ENCODE data around the gene METTL6. TPM values are rescaled to one million over a fixed set of nuclear protein-coding genes. Genes with fewer than 3 reads are reported as not detected.
"Not testable (repeated sequence)": the region's sequence is repeated elsewhere in the genome, so short reads cannot be mapped to it uniquely, and the experiment has no call there.

METTL6 gene
- total RNA-seq, 2 experiments from 2014 or later = 18.2 to 20.6 TPM

DNA sequence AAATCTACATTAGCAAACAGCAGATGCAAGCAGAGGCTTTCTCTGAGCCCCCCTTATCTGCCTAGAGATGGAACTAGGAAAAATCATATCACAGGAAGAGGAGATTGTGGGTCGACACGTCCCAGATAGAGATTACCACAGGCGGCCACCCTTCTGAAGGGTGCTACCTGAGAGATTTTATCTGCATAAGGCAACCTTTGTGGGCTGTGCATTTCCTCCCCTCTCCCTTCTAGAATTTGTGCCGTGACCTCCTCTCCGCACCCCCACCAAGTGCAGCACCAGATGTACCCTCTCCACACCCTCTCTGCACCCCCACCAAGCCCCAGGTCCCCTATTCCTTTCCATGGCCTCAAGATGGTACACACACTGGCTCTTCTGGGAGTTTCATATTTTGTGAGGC lies 27.4 kb downstream of the METTL6 start:
- ChIA-PET CTCF (interaction anchor here (0.8 to 3.9 kb wide), 5 partner anchors 122 to 199 kb away, joined by 3 to 32 read pairs (median 4); no protein-coding TSS in a partner anchor), POLR2A (no interaction called here)
- ATAC-seq (peak; percentile 87), DNase-seq (peak; percentile 46)
- Mint-ChIP-seq H3K4me3 (peak overlapping the region; percentile 4), H3K36me3 (ENCODE audit: low read depth) (peaks cover 2% of the 10 kb centered on the region), H3K27me3 (ENCODE audit: low read depth) (peaks cover 11% of the 10 kb centered on the region), H3K9me3 (ENCODE audit: insufficient read depth) (no peaks in the 10 kb centered on the region), H3K27ac (no peak overlapping the region), H3K4me1 (ENCODE audit: low read depth) (peaks cover 34% of the 10 kb centered on the region)

DNA sequence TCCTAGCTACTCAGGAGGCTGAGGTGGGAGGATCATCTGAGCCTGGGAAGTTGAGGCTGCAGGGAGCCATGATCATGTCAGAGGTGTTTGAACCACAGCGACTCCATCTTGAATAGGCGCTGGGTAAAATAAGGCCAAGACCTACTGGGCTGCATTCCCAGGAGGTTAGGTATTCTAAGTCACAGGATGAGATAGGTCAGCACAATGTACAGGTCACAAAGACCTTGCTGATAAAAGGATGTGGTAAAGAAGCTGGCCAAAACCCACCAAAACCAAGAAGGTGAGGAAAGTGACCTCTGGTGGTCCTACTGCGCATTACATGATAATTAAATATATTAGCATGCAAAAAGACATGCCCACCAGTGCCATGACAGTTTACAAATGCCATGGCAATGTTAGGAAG lies 28.6 kb downstream of the METTL6 start:
- H3K27ac Mint-ChIP-seq; H3K4me3 Mint-ChIP-seq; ATAC-seq; H3K36me3 Mint-ChIP-seq (ENCODE audit: low read depth); POLR2A ChIA-PET; H3K9me3 Mint-ChIP-seq (ENCODE audit: insufficient read depth); DNase-seq: not testable (repeated sequence)
- peaks cover 16% of the 10 kb centered on the region for H3K27me3 Mint-ChIP-seq (ENCODE audit: low read depth)
- peaks cover 34% of the 10 kb centered on the region for H3K4me1 Mint-ChIP-seq (ENCODE audit: low read depth)
- CTCF ChIA-PET = interaction anchor here (1.5 to 3.9 kb wide), 2 partner anchors 131 to 161 kb away, joined by 5 to 32 read pairs; no protein-coding TSS in a partner anchor

DNA sequence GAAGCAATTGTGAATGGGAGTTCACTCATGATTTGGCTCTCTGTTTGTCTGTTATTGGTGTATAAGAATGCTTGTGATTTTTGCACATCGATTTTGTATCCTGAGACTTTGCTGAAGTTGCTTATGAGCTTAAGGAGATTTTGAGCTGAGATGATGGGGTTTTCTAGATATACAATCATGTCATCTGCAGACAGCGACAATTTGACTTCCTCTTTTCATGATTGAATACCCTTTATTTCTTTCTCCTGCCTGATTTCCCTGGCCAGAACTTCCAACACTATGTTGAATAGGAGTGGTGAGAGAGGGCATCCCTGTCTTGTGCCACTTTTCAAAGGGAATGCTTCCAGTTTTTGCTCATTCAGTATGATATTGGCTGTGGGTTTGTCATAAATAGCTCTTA lies 34.1 kb downstream of the METTL6 start:
- DNase-seq; H3K4me1 Mint-ChIP-seq (ENCODE audit: low read depth); ATAC-seq; CTCF ChIA-PET; H3K4me3 Mint-ChIP-seq; POLR2A ChIA-PET; H3K36me3 Mint-ChIP-seq (ENCODE audit: low read depth); H3K9me3 Mint-ChIP-seq (ENCODE audit: insufficient read depth); H3K27ac Mint-ChIP-seq: not testable (repeated sequence)
- peaks cover 14% of the 10 kb centered on the region for H3K27me3 Mint-ChIP-seq (ENCODE audit: low read depth)

DNA sequence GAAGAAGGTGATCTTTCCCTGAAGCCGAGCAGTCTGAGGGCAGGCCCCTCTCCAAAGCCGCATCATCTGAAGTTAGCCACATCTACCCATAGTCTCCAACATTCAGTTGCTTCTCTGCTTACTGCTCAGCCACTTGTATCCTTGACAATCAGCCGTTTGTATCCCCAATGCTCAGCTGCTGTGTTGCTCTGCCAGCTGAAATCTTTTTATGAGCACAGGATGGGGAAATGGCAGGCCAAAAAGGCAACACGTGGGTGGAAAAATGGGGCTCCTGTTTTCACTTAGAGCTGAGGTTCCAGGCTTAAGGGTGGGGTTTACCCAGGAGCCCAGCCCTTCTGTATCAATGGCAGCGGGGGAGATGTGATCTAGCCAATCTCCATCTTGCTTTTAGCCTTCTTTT lies 36.3 kb downstream of the METTL6 start:
- DNase-seq (no peak), ATAC-seq (no peak)
- ChIA-PET POLR2A (no interaction called here), CTCF (interaction anchor here (1.0 to 1.3 kb wide), 2 partner anchors 15 to 123 kb away, joined by 3 to 7 read pairs; no protein-coding TSS in a partner anchor)
- Mint-ChIP-seq H3K4me3 (no peak overlapping the region), H3K27ac (no peak overlapping the region), H3K27me3 (ENCODE audit: low read depth) (peaks cover 12% of the 10 kb centered on the region), H3K4me1 (ENCODE audit: low read depth) (peaks cover 2% of the 10 kb centered on the region), H3K9me3 (ENCODE audit: insufficient read depth) (no peaks in the 10 kb centered on the region), H3K36me3 (ENCODE audit: low read depth) (no peaks in the 10 kb centered on the region)

DNA sequence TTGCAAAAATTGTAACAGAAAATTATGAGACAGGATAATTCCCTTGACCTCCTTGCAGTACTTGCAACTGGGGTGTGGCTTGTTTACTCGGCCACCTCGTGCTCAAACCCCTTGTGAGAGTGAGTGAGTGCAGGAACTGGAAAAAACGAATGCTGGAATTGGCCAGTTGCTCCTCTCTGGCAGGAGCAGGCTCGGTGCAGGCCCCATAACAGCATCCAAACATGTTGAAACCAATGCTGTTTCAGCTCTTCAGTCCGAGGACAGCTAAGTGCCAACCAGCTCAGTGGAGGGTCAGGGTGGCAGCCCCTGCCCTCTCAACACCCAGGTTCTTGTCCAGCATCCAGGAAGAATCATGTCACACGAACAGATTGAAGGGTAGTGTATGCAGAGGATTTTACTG lies 36.9 kb downstream of the METTL6 start:
- peaks cover 8% of the 10 kb centered on the region for H3K27me3 Mint-ChIP-seq (ENCODE audit: low read depth)
- ChIA-PET POLR2A (no interaction called here), CTCF (interaction anchor here (0.7 to 1.3 kb wide), 3 partner anchors 15 to 123 kb away, joined by 3 to 7 read pairs (median 4); no protein-coding TSS in a partner anchor)
- DNase-seq = no peak
- peaks cover 6% of the 10 kb centered on the region for H3K4me1 Mint-ChIP-seq (ENCODE audit: low read depth)
- H3K9me3 Mint-ChIP-seq (ENCODE audit: insufficient read depth) = no peaks in the 10 kb centered on the region
- H3K4me3 Mint-ChIP-seq = no peak overlapping the region
- no peak for ATAC-seq
- no peak overlapping the region for H3K27ac Mint-ChIP-seq
- H3K36me3 Mint-ChIP-seq (ENCODE audit: low read depth) = no peaks in the 10 kb centered on the region

DNA sequence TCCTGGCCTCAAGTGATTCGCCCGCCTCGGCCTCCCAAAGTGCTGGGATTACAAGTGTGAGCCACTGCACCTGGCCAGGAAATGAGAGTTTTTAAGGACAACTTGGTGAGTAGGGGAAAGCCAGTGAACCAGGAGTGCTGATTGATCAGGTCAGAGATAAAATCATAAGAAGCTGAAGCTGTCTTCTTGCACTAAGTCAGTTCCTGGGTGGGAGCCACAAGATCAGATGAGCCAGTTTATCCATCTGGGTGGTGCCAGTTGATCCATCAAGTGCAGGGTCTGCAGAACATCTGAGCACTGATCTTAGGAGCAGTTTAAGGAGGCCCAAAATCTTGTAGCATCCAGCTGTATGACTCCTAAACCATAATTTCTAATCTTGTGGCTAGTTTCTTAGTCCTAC lies 39.0 kb downstream of the METTL6 start:
- H3K36me3 Mint-ChIP-seq (ENCODE audit: low read depth); POLR2A ChIA-PET; H3K9me3 Mint-ChIP-seq (ENCODE audit: insufficient read depth); DNase-seq; H3K27me3 Mint-ChIP-seq (ENCODE audit: low read depth); H3K4me1 Mint-ChIP-seq (ENCODE audit: low read depth); ATAC-seq; H3K27ac Mint-ChIP-seq; H3K4me3 Mint-ChIP-seq: not testable (repeated sequence)
- CTCF ChIA-PET = interaction anchor here (2.3 to 6.2 kb wide), 2 partner anchors 11 to 121 kb away, joined by 7 to 48 read pairs; no protein-coding TSS in a partner anchor

DNA sequence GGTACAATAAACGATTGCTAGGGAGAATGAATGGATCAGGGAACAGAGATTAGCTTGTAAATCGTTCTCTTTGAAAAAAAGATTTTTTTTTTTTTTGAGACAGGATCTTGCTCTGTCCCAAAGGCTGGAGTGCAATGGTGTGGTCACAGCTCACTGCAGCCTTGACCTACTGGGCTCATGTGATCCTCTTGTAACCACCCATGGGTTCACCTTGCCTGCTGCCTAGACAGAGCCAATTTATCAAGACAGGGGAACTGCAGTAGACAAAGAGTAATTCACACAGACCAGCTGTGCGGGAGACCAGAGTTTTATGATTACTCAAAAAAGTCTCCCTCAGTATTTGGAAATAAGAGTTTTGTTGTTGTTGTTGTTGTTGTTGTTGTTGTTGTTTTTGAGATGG lies 39.6 kb downstream of the METTL6 start:
- Mint-ChIP-seq H3K27me3 (ENCODE audit: low read depth) (peaks cover 1% of the 10 kb centered on the region), H3K27ac (no peak overlapping the region), H3K9me3 (ENCODE audit: insufficient read depth) (no peaks in the 10 kb centered on the region), H3K36me3 (ENCODE audit: low read depth) (no peaks in the 10 kb centered on the region), H3K4me3 (no peak overlapping the region), H3K4me1 (ENCODE audit: low read depth) (peaks cover 6% of the 10 kb centered on the region)
- CTCF ChIA-PET = interaction anchor here (2.0 to 6.2 kb wide), 3 partner anchors 10 to 120 kb away, joined by 5 to 48 read pairs (median 7); no protein-coding TSS in a partner anchor
- POLR2A ChIA-PET = no interaction called here
- DNase-seq = no peak
- ATAC-seq = no peak

DNA sequence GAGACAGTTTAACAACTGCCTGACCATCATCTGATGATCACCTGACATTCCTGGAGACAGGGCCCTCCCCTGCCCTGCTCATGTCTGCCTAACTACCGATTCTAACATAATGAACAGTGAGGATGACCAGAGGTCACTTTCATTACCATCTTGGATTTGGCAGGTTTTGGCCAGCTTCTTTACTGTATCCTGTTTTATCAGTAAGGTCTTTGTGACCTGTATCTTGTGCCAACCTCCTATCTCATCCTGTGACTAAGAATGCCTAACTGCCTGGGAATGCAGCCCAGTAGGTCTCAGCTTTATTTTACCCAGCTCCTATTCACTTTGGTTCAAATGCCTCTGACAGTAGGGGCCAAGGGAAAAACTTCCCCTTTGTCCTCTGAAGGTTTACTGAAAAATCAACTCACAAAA lies 40.2 kb downstream of the METTL6 start:
- H3K4me1 Mint-ChIP-seq (ENCODE audit: low read depth) = peaks cover 6% of the 10 kb centered on the region
- ChIA-PET CTCF (interaction anchor here (2.0 to 6.2 kb wide), 3 partner anchors 10 to 120 kb away, joined by 5 to 48 read pairs (median 7); no protein-coding TSS in a partner anchor), POLR2A (interaction anchor here (0.7 kb wide), 1 partner anchor 61 kb away, joined by 3 read pairs; no protein-coding TSS in a partner anchor)
- no peaks in the 10 kb centered on the region for H3K36me3 Mint-ChIP-seq (ENCODE audit: low read depth)
- H3K9me3 Mint-ChIP-seq (ENCODE audit: insufficient read depth) = no peaks in the 10 kb centered on the region
- no peak overlapping the region for H3K27ac Mint-ChIP-seq
- DNase-seq (no peak), ATAC-seq (no peak)
- no peak overlapping the region for H3K4me3 Mint-ChIP-seq
- peaks cover 3% of the 10 kb centered on the region for H3K27me3 Mint-ChIP-seq (ENCODE audit: low read depth)

DNA sequence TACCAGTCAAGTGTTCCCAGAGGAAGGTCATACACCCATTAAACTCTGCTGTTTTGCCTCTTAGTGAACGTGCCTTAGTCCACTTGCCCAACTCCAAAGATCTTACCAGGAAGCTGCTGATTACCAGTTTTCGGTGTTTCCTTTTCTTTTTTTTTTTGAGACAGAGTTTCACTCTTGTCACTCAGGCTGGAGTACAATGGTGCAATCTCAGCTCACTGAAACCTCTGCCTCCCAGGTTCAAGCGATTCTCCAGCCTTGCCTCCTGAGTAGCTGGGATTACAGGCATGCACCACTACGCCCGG lies 40.7 kb downstream of the METTL6 start:
- DNase-seq; H3K36me3 Mint-ChIP-seq (ENCODE audit: low read depth); H3K4me1 Mint-ChIP-seq (ENCODE audit: low read depth); POLR2A ChIA-PET; H3K27me3 Mint-ChIP-seq (ENCODE audit: low read depth); H3K9me3 Mint-ChIP-seq (ENCODE audit: insufficient read depth); H3K4me3 Mint-ChIP-seq; H3K27ac Mint-ChIP-seq; ATAC-seq: not testable (repeated sequence)
- CTCF ChIA-PET = interaction anchor here (2.0 to 6.2 kb wide), 3 partner anchors 9 to 119 kb away, joined by 5 to 48 read pairs (median 7); no protein-coding TSS in a partner anchor

DNA sequence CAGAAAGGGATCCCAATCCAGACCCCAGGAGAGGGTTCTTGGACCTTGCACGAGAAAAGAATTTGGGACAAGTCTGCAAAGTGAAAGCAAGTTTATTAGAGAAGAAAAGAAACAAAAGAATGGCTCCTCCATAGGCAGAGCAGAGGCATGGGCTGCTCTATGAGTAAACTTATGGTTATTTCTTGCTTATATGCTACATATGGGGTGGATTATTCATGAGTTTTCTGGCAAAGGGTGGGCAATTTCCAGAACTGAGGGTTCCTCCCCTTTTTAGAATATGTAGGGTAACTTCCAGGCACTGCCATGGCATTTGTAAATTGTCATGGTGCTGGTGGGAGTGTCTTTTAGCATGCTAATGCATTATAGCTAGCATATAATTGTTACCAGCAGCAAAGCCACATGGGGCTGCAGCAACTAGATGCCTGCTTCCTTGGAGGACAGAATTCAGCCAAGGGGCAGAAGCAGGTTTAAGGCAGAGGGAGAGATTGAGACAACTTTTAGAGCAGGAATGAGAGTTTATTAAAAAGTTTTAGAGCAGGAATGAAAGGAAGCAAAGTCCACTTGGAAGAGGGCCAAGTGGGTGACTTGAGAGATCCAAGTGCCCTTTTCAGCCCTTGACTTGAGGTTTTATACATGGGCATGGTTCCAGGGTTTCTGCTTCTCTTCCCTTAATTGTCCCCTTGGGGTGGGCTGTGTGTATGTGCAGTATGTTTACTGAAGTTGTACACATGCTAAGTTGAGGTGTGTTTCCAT lies 41.3 kb downstream of the METTL6 start:
- no peak for ATAC-seq
- H3K27ac Mint-ChIP-seq = no peak overlapping the region
- H3K9me3 Mint-ChIP-seq (ENCODE audit: insufficient read depth) = no peaks in the 10 kb centered on the region
- no peak overlapping the region for H3K4me3 Mint-ChIP-seq
- peaks cover 6% of the 10 kb centered on the region for H3K4me1 Mint-ChIP-seq (ENCODE audit: low read depth)
- ChIA-PET POLR2A (no interaction called here), CTCF (interaction anchor here (0.9 to 6.2 kb wide), 4 partner anchors 19 to 180 kb away, joined by 3 to 48 read pairs (median 4); partner anchors contain the start of gene CAPN7)
- H3K36me3 Mint-ChIP-seq (ENCODE audit: low read depth) = no peaks in the 10 kb centered on the region
- H3K27me3 Mint-ChIP-seq (ENCODE audit: low read depth) = peaks cover 3% of the 10 kb centered on the region
- no peak for DNase-seq

DNA sequence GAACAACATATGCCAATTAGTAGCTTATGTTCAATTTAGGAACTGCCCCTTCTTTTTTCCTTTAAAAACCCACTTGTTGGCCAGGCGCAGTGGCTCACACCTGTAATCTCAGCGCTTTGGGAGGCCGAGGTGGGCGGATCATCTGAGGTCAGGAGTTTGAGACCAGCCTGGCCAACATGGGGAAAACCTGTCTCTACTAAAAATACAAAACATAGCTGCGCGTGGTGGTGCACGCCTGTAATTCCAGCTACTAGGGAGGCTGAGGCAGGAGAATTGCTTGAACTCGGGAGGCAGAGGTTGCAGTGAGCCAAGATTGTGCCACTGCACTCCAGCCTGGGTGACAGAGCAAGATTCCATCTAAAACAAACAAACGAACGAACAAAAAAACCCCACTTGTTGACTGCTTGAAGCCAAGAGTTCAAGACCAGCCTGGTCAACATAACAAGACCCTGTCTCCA lies 42.1 kb downstream of the METTL6 start:
- H3K36me3 Mint-ChIP-seq (ENCODE audit: low read depth); H3K4me1 Mint-ChIP-seq (ENCODE audit: low read depth); H3K27me3 Mint-ChIP-seq (ENCODE audit: low read depth); H3K27ac Mint-ChIP-seq; ATAC-seq; H3K9me3 Mint-ChIP-seq (ENCODE audit: insufficient read depth); H3K4me3 Mint-ChIP-seq; DNase-seq; POLR2A ChIA-PET: not testable (repeated sequence)
- CTCF ChIA-PET = interaction anchor here (0.9 to 6.2 kb wide), 6 partner anchors 20 to 179 kb away, joined by 3 to 48 read pairs (median 5); partner anchors contain the start of genes CAPN7 and SH3BP5

DNA sequence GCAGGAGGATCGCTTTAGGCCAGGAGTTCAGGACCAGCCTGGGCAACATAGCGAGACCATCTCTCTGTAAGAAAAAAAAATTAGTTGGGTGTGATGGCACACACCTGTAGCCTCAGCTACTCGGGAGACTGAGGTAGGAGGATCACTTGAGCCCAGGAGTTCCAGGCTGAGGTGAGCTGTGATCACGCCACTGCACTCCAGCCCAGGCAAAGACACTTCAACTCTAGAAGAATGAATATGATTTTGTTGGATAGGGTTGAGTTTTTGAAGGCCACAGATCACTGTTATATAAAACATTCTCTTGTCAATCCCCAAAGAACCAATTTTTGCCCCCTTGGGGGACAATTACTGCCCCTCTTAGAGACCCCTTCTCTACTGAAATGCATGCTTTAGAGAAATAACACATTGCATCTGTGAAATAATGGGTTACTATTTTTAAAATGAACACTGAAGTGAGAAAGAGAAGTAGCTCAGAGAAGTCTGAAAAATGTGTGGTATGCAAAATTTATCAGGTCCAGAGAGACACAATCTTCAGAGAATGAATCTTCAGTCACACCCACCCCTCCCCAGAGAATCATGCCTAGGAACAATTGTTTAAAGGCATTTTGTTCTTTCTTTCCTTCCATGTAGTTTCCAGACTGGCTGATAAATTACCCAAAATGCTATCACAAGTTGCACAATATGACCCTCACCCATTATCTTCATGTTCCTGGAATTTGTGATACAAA lies 42.7 kb downstream of the METTL6 start:
- CTCF ChIA-PET = interaction anchor here (0.9 to 6.2 kb wide), 8 partner anchors 21 to 276 kb away, joined by 3 to 48 read pairs (median 4); partner anchors contain the start of genes CAPN7 and SH3BP5
- no peak for ATAC-seq
- H3K4me1 Mint-ChIP-seq (ENCODE audit: low read depth) = peaks cover 6% of the 10 kb centered on the region
- POLR2A ChIA-PET = no interaction called here
- no peaks in the 10 kb centered on the region for H3K36me3 Mint-ChIP-seq (ENCODE audit: low read depth)
- H3K27me3 Mint-ChIP-seq (ENCODE audit: low read depth) = peaks cover 3% of the 10 kb centered on the region
- H3K27ac Mint-ChIP-seq = no peak overlapping the region
- no peak overlapping the region for H3K4me3 Mint-ChIP-seq
- no peak for DNase-seq
- H3K9me3 Mint-ChIP-seq (ENCODE audit: insufficient read depth) = no peaks in the 10 kb centered on the region

All from activated CD8-positive, alpha-beta T cell treated with anti-CD3 and anti-CD28 coated beads, Interleukin-2, amount 10 ng/mL, durations not matched to agents 7 days and 5 days (primary cell).